ENCODE measurements around the gene ANO10.
"Not testable (repeated sequence)": the region's sequence is repeated elsewhere in the genome, so short reads cannot be mapped to it uniquely, and the experiment has no call there.

Gene ANO10

DNA sequence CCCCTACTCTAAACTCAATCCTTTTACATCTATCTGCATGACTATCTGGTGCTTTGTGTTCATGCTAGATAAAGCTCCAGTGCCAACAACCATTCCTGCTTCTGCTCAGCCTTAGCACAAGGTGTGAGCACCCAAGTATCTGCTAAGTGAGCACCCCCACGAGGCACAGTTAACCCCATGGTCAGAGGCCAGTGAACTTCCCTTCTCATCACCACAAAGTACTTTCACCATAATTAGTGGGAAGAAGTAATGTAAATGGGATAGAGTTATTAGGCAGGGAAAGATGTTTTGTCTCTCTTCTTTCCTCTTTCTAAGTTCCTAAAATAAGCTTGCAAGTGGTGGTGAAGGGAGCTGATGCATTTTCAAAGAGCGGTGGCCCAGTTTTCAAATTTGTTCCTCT is 96.4 kb downstream of the ANO10 start:
- TF ChIP-seq, protein P1, sequence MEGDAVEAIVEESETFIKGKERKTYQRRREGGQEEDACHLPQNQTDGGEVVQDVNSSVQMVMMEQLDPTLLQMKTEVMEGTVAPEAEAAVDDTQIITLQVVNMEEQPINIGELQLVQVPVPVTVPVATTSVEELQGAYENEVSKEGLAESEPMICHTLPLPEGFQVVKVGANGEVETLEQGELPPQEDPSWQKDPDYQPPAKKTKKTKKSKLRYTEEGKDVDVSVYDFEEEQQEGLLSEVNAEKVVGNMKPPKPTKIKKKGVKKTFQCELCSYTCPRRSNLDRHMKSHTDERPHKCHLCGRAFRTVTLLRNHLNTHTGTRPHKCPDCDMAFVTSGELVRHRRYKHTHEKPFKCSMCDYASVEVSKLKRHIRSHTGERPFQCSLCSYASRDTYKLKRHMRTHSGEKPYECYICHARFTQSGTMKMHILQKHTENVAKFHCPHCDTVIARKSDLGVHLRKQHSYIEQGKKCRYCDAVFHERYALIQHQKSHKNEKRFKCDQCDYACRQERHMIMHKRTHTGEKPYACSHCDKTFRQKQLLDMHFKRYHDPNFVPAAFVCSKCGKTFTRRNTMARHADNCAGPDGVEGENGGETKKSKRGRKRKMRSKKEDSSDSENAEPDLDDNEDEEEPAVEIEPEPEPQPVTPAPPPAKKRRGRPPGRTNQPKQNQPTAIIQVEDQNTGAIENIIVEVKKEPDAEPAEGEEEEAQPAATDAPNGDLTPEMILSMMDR (IDR thresholded peaks at IDR 0.05; ENCODE audit: borderline replicate concordance, insufficient read depth, low read depth, low read length): no peak
- no peak overlapping the region for H3K4me3 ChIP-seq (ENCODE audit: low read depth, low read length)

DNA sequence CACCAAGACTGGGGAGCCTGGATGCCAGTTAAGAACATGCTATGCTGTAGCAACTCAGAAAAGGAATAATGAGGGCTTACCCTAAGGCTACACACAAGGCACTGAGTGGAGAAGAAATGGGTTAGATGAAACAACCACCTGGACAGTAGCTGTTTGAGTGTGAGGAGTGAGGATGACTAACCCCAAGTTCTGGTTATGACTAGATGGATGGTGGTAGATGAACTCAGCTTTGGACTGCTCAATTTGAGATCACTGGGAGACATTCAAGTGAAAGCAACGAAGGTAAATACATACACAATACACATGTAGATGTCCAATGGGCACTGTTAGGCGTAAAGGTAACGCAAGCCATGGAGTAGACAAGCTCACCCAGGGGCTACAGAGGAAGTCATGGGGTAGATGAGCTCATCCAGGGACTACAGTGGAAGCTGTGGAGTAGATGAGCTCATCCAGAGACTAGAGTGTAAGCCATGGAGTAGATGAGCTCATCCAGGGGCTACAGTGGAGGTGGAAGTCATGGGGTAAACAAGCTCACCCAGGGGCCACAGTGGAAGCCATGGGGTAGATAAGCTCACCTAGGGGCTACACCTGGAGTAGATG is 98.3 kb downstream of the ANO10 start:
- no peak overlapping the region for H3K4me3 ChIP-seq (ENCODE audit: low read depth, low read length)
- TF ChIP-seq, protein P1 (IDR thresholded peaks at IDR 0.05; ENCODE audit: borderline replicate concordance, insufficient read depth, low read depth, low read length): no peak

DNA sequence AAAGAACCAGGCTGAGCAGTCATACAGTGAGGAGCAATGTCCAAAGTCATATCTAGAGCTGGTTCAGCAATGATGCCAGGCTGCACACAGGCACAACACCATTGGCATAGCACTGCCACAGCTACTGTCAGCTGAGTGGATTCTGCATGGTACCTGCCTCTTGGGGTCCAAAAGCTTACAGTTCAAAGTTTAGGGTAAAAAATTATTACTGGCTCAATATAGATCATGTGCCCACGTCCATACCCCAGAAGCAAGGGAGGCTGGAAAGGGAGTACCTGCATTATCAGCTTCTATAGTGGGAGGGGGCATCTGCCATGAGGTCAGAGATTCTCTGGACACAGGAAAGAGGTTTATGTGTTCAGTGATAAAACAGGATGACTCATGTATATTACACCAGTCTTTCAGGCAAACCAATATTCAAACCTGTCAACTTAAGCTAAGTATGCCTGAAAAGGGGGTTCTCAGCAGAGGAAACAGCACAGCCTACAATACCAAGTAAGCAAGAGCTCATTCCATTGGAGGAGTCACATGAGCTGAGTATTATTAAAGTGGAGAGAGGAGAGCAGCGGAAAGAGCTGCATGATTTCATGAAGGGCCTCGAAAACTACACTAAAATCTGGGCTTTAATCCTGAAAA is 99.0 kb downstream of the ANO10 start:
- H3K4me3 ChIP-seq (ENCODE audit: low read depth, low read length): no peak overlapping the region

DNA sequence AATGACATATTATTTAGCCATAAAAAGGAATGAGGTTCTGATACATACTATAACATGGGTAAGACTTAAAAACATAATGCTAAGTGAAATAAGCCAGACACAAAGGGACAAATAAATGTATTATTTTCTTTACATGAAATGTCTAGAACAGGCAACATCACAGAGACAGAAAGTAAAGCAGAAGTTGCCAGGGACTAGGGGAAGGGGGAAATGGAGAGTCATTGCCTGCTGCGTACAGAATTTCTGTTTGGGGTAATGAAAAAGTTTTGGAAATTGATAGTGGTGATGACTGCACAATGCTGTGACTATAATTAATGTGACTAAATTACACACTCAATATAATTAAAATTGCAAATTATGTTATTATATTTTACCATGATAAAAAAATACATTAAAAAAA is 99.9 kb downstream of the ANO10 start:
- H3K4me3 ChIP-seq (ENCODE audit: low read depth, low read length): no peak overlapping the region
- TF ChIP-seq, protein P1 (IDR thresholded peaks at IDR 0.05; ENCODE audit: borderline replicate concordance, insufficient read depth, low read depth, low read length): no peak

More for the DNA sequence above, 99.0 kb downstream of the ANO10 start:
- TF ChIP-seq, protein P1 (IDR thresholded peaks at IDR 0.05; ENCODE audit: borderline replicate concordance, insufficient read depth, low read depth, low read length): no peak

DNA sequence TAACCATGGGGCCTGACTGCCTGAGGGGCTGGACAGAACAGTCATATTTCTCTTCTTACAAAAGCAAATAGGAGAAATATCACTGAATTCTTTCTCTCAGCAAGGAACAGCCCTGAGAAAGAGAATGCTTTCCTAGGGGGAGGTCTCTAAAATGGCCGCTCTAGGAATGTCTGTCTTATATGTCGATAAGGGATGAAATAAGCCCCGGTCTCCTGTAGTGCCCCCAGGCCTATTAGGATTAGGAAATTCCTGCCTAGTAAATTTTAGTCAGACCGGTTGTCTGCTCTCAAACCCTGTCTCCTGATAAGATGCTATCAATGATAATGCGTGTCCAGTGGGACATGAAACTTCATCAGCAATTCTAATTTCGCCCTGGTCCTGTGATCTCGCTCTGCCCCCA is 103.3 kb downstream of the ANO10 start:
- not testable (repeated sequence) for H3K4me3 ChIP-seq (ENCODE audit: low read depth, low read length)

DNA sequence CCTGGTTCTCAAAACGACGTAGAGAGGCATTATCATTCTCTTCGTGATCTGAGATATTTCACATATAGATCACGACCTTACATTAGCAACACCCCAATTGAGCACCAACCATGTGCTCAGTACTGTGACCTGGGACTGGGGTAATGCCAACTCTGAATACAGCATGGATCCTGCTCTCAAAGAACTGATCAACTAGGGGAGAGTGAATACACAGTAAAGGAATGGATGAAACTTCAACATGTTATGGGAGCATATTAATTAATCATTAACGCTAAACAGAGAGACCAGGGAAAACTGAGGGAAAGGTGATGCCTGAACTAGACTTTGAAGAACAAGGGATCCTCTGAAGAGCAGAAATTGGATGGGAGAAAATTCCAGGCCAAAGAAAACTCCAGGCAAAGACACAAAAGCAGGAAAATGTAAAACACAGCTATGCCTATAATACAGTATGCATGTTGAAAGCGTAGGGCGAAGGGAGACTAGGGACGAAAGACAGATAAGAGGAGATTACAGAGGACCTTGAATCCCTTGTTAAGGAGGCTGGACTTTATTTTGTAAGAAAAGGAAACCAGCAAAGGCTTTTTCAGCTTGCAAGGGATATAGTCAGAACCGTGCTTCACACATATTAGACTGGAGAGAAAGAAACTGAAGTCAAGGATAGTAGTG is 105.7 kb downstream of the ANO10 start:
- TF ChIP-seq, protein P1 (IDR thresholded peaks at IDR 0.05; ENCODE audit: borderline replicate concordance, insufficient read depth, low read depth, low read length): no peak
- H3K4me3 ChIP-seq (ENCODE audit: low read depth, low read length): no peak overlapping the region

DNA sequence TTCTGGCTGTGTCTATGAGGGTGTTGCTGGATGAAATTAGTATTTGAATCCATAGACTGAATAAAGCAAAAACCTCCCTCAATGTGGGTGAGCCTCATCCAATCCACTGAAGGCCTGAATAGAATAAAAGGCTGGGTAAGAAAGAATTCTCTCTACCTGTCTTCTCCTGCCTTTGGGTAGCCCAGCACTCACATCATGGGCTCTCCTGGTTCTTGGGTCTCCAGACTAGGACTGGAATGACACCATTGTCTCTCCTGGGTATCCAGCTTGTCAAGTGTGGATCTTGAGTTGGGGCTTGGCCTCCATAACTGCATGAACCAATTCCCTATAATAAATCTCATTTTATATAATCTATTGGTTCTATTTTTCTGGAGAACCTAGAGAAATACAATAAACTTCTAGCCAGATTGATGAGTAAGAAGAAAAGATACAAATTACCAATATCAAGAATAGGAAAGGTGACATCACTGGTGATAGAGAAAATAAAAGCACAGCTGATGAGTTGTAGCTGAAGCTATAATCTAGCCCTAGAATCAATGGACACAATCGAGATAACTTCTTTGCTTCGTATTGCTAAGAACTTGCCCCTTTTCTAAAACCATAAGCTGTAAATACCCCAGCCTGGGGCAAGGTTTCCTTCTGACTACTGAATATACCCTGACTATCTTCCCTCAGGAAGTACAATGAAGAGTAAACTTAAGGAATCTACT is 106.4 kb downstream of the ANO10 start:
- TF ChIP-seq, protein P1 (IDR thresholded peaks at IDR 0.05; ENCODE audit: borderline replicate concordance, insufficient read depth, low read depth, low read length): no peak
- no peak overlapping the region for H3K4me3 ChIP-seq (ENCODE audit: low read depth, low read length)

All from GM12875 (cell line).